Activated T-cell treated with anti-CD3 and anti-CD28 coated beads for 48 hours (primary cell): ENCODE data around the gene RRAGD.
"Not testable (repeated sequence)": the region's sequence is repeated elsewhere in the genome, so short reads cannot be mapped to it uniquely, and the experiment has no call there.

Source experiments
- DNase-seq: peaks from one replicate; pipeline ENCODE4 v3.0.0-alpha.2; 2020; ENCODE audit warnings: low read depth

Gene RRAGD

DNA sequence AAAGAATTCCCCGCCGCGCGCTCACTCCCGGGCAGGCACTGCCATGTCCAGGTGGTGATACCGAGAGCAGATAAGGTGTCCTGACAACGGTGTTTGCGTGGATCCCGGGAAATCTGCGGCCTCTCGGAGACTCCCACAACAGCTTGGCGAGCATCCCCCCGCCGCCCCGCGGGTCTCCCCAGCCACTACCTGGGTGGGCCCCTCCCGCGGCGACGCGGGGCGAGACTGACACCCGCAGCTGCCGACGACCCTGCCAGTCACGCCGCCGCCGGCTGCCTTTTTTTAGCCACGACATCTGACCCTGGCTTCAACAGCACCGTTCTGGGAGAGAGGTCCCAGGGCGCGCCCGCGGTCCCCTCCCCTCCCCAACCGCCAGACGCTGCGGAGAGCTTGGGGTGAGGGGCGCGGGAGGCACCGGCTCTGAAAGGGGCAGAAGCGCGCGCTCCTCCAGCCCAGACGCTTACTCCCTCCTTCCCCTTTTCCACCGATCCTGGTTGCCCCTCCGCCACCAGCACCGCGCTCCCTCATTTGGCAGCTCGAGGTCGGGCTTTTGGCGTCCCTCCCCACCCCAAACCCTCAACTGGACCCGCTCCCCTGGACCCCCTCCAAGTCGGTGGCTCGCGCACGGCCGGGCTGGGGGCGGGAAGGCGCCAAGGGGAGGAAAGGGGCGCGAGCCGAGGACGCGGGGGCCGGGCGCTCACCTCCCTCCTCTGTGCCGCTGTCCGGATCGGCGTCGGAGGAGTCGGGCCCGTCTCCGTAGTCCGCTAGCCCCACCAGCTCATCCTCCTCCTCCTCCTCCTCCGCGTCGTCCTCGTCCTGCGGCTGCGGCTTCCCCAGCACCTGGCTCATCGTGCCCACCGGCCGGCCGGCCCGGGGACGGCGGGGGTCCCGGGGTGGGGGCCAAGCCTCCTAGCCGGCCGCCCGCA is 665 bp downstream of the RRAGD start:
- DNase-seq = peak; percentile 35

DNA sequence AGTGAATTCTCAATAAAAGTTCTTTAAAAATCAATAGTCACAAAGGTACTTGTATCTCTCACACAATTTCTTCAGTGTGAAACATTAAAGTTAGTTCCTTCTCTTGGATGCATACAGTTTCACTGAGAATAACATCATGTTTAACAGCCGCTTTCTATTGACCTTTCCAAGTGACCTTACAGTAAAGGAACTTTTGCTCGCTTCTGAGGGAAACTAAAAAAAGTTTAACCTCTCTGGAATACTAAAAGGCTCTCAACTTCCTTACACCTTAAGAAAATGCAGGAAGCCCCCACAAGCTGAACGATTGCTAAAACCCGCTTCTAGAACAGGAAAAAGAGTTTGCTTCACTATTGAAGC is 1.3 kb downstream of the RRAGD start:
- no peak for DNase-seq

DNA sequence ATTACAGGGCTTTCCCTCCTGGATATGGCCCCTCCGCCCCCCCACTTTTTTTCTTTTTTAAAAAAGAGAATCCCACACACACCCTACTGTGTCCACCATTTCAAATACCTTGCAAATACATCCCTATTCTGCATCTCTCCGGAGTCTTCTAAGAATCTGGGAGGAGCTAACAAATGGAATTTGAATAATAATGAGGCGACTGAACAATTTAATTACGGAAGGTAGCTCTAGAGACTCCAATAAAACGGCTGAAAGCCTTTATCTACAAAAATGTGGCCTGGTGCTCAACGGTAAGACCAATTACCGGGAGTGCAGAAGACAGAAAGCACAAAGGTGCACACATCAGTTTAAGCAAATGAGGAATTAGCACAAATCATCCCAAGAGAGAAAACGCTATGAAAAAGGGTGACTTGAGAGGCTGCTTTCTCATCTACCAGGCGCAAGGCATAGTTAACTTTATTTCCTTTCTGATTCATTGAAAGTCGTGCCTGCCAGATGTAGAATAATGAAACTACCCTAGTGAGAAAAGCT is 1.8 kb downstream of the RRAGD start:
- no peak for DNase-seq

DNA sequence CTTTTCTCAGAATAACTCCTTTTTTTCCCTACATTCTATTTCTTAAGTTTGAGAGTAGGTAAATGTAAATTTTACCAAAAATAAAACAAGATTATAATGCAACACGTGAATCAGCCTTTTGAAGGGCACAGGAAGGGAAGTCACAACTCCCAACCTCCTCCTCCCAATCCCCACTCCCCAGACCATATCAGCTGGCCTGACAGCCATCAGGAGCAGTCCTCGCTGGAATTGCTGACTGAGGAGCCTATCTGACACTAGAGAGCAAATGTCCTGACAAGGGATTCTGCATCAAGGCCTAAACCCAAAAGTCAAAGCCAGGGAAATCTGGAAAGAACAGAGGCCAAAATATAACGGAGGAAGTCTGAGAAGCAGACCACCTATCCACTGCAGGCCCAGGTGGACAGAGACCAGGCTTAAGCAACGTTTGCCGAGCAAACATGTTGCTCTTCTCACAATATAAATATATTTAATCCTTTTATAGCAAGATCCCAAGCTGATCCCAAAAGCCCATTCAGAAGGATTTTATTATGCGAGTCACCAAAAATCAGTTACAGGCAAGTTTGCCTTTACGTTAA is 2.5 kb downstream of the RRAGD start:
- no peak for DNase-seq

DNA sequence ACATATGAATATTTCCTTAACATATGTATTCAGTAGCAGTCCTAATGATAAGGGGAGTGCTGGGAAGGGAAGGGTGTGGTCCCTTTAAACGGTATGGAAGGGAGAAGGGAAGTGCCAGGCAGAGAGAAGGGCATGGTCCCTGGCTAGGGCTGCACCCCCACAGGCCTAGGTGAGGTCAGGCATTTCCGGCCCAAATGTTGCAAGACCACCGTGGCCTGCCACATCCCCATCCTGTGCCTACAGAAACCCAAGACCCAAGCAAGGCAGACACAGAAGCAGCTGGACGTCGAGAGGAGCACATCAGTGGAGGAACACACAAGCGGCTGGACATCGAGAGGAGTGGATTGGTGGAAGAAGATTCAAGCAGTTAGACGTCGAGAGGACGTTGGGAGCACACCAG is 5.9 kb downstream of the RRAGD start:
- no peak for DNase-seq

- no peak for DNase-seq
Measured at GRCh38 chr6:89404512-89404911, 7.6 kb downstream of the RRAGD start.

DNA sequence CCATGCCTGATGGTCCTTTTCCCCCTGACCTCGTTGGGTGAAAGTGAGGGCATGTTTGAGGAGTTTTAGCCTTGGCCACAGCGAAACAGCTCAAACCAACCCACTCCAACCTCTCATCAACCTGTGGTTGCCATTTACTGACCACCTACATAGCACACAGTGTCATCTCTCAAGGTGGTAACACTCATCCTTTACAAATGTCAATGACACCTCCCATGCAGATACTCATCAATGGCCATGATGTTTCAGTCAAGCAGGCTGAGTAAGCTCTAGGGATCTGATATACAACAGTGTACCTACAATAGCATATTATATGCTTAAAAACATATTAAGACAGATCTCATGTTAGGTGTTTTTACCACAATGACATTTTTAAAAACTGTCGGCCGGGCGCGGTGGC is 9.3 kb downstream of the RRAGD start:
- no peak for DNase-seq

DNA sequence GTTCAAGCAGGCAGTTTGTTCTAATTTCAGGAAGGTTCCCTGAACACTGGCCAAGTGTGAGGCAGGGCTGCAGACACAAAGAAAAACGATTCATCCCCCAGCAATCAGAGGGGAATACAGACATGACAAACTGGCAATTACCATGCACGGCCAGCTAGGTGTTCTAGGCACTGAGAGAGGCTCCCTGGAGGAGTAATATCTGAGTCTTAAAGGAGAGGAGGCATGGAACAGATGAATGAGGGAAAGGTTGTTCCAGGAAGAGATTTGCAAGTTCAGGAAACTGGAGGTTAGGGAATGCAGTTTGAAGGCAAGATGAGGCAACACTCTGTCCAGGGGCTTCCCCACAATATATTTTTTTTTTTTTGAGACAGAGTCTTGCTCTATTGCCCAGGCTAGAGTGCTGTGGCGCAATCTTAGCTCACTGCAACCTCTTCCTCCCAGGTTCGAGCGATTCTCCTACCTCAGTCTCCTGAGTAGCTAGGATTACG is 11.1 kb downstream of the RRAGD start:
- no peak for DNase-seq

GRCh38 chr6:89400050-89400449 is 12.0 kb downstream of the RRAGD start:
- DNase-seq = no peak

GRCh38 chr6:89398762-89399525 is 13.1 kb downstream of the RRAGD start:
- no peak for DNase-seq

- DNase-seq = not testable (repeated sequence)
Measured at GRCh38 chr6:89397884-89398283, 14.2 kb downstream of the RRAGD start.

GRCh38 chr6:89393659-89394058 is 18.4 kb downstream of the RRAGD start:
- no peak for DNase-seq

- DNase-seq = no peak
Measured at GRCh38 chr6:89392823-89393222, 19.2 kb downstream of the RRAGD start.

DNA sequence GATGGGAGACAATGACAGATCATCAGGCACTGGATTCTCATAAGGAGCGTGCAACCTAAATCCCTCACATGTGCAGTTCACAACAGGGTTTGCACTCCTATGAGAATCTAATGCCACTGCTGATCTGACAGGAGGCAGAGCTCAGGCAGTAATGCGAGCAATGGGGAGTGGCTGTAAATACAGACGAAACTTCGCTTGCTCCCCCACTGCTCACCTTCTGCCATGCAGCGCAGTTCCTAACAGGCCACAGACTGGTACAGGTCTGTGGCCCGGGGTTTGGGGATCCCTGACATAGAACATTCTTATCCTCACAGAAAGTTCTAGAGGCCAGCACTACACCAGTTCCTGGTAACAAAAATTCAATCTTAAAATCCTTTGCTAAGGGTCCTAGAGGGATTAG is 23.2 kb downstream of the RRAGD start:
- no peak for DNase-seq

DNA sequence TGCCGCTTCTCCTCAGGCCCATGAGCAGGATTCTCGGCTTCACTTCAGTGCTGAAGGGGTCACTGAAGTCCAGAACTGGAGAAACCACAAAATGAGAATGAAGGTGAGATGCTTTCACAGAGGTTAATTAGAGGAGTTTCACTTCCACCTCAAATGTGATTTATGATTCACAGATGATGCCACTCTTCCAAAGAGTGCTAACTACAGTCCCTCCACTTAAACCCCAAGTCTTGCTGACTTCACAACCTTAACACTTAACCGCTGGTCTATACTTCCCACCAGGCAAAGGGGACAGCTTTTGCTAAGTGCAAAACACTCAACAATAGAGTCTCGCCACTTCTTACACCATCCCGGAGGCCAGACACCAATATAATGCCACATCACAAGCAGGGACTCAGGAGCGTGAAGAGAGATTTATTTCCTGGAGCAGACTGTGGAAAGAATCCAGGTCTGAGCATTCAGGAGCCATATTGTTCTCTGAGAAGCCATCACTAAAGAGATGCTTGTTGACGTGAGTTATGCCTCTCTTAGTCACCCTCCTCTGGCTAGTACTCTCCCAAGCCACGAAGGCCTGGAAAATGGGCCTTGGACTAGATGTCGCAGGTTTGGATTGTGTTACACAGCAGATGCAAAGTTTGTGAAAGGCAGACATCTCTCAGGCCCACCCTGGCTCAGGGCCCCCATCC is 24.4 kb downstream of the RRAGD start:
- DNase-seq = no peak

DNA sequence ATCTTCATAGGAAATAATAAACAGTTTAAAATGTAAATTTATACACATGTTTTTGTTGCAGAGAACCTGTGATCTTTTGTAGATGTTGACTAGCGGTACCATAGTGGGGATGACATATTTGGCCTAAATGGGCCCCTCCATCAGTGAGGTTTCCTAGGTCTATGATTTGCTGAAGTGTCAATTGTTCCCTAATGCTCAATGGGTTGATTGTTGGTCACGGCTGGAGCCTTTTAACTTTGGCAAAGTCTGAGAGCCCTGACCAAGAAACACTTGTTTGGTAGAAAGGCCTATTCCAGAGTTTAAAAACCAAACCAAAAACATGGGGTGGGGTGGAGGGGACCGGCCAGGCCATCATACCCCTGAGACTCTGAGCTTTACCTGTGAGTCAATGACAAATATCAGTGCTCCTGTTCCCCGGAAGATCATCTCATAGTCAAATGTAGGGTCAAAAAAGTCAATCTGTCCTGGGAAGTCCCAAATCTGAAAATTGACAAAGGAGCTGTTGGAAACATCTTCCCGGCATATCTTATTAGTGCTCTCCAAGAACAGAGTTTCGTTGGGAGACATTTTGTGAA is 25.1 kb downstream of the RRAGD start:
- DNase-seq = no peak

DNA sequence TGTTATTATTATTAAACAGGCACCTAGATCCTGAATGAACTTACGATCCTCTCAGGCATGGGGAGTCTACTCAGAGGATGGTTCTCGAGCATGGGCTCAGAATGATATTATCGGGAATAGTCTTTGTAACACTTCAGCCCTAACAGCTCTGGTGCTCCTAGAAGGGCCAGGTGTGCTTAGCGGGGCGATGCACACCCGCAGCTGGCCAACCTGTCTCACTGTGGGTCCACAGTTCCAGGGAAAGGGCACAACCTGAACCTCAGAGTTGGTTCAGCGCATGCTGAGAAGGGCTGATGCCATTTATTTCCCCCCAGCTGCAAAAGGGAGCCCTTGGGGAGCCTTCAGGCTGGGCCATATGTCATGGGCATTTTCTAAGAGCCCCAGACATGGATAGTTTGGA is 26.2 kb downstream of the RRAGD start:
- no peak for DNase-seq

DNA sequence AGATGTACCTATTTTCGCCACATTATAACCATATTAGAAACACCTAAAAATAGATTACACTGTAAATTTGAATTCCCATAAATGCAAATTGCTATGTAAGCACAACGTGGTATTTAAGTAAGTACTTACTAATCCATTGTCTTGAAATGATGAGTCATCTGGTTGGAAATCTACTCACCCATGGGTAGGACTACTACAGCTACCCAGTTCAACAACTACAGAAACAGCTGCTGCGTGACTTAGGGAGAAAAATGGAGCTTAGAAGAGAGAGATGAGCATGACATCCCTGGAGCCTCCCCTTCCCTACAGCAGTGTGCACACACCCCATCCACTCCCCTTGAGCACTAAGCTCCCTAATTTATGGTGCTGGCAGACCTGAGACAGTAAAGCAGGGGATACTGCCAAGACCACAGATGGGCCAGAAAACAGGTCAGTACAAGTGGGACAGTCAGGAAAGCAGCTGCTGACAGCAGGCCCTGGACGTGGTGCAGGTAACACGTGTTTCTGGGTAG is 26.9 kb downstream of the RRAGD start:
- DNase-seq = peak; percentile 2

- no peak for DNase-seq
Measured at GRCh38 chr6:89381031-89381430, 31.0 kb downstream of the RRAGD start.

- DNase-seq = no peak
Measured at GRCh38 chr6:89379281-89379680, 32.8 kb downstream of the RRAGD start.

DNA sequence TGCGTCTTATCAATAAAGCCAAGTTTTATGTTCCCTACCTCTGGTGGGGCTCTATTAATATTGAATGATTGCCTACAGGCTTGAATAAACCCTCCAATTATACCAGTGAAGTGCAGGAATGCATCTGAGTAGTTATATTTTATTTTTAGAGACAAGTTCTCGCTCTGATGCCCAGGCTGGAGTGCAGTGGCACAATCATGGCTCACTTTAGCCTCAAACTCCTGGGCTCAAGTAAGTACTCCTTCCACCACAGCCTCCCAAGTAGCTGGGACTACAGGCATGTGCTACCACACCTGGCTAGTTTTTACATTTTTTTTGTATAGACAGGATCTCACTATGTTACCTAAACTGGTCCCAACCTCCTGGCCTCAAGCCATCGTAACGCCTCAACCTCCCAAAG is 33.4 kb downstream of the RRAGD start:
- DNase-seq = no peak
